OCI-LY1 (cell line): Measurements from ENCODE around the gene MAP2K6.

ENCODE experiments used
- H2AFZ ChIP-seq: fragments of 200-600 bp; sonication (generic), shearing (Covaris generic); 2 replicates; pipeline ENCODE4 v1.6.0; 2014; ENCODE audit warnings: antibody characterized with exemption, mild to moderate bottlenecking, low read length
- H3F3A ChIP-seq: fragments of 200-600 bp; sonication (generic), shearing (Covaris generic); 2 replicates; pipeline ENCODE4 v1.6.0; 2014; ENCODE audit warnings: mild to moderate bottlenecking, antibody characterized with exemption, low read length, moderate library complexity; ENCODE audit not compliant: insufficient read depth
- H3K27ac ChIP-seq: fragments of 200-600 bp; sonication (generic); 2 replicates; pipeline ENCODE4 v1.5.1; 2014; ENCODE audit warnings: low read length, mixed run types, mild to moderate bottlenecking, low read depth; ENCODE audit not compliant: poor library complexity, severe bottlenecking
- H3K27me3 ChIP-seq: fragments of 200-600 bp; sonication (generic); 2 replicates; pipeline ENCODE4 v1.6.0; 2014; ENCODE audit warnings: antibody characterized with exemption, mild to moderate bottlenecking, low read length, moderate library complexity; ENCODE audit not compliant: insufficient read depth
- H3K36me3 ChIP-seq: fragments of 200-600 bp; sonication (generic); 2 replicates; pipeline ENCODE4 v1.6.1; 2014; ENCODE audit warnings: mild to moderate bottlenecking, antibody characterized with exemption, low read length, moderate library complexity, mixed read lengths; ENCODE audit not compliant: insufficient read depth
- H3K4me1 ChIP-seq: fragments of 200-600 bp; sonication (generic); 2 replicates; pipeline ENCODE4 v1.5.1; 2014; ENCODE audit warnings: mild to moderate bottlenecking, low read length, moderate library complexity; ENCODE audit not compliant: insufficient read depth, severe bottlenecking
- H3K4me2 ChIP-seq: fragments of 200-600 bp; sonication (generic), shearing (Covaris generic); 2 replicates; pipeline ENCODE4 v1.6.1; 2014; ENCODE audit warnings: low read length
- H3K4me3 ChIP-seq: fragments of 200-600 bp; sonication (generic); 2 replicates; pipeline ENCODE4 v1.5.1; 2014; ENCODE audit warnings: low read length, low read depth, mild to moderate bottlenecking, mixed read lengths; ENCODE audit not compliant: poor library complexity, severe bottlenecking
- H3K79me2 ChIP-seq: fragments of 200-600 bp; shearing (Covaris generic); 2 replicates; pipeline ENCODE4 v1.6.1; 2016; ENCODE audit warnings: mixed run types, low read length, mixed read lengths; ENCODE audit not compliant: insufficient read depth
- H3K9ac ChIP-seq: fragments of 200-600 bp; sonication (generic), shearing (Covaris generic); 2 replicates; pipeline ENCODE4 v1.6.1; 2014; ENCODE audit warnings: mild to moderate bottlenecking, low read length, mixed read lengths
- H3K9me2 ChIP-seq: fragments of 200-600 bp; sonication (generic), shearing (Covaris generic); 2 replicates; pipeline ENCODE4 v1.6.1; 2014; ENCODE audit warnings: low read depth, mild to moderate bottlenecking, low read length, mixed read lengths
- H3K9me3 ChIP-seq: fragments of 200-600 bp; shearing (Covaris generic); 2 replicates; pipeline ENCODE4 v1.6.1; 2014; ENCODE audit warnings: low read length, mixed read lengths
- H4K20me1 ChIP-seq: fragments of 200-600 bp; sonication (generic), shearing (Covaris generic); 2 replicates; pipeline ENCODE4 v1.6.0; 2016; ENCODE audit warnings: mild to moderate bottlenecking, low read length; ENCODE audit not compliant: insufficient read depth
- EZH2 ChIP-seq: fragments of 200-600 bp; sonication (generic), shearing (Covaris generic); IDR thresholded peaks from 2 replicates; pipeline ENCODE4 v1.8.0; 2017; ENCODE audit warnings: borderline replicate concordance, mixed run types, mild to moderate bottlenecking, antibody characterized with exemption, low read length, moderate library complexity, mixed read lengths
- TF ChIP-seq, protein P1 (sequence below): fragments of 200-600 bp; sonication (generic), shearing (Covaris generic); IDR thresholded peaks from 2 replicates; pipeline ENCODE4 v1.5.1; 2017; ENCODE audit warnings: mild to moderate bottlenecking, antibody characterized with exemption, low read length, moderate library complexity, mixed read lengths

Gene MAP2K6

DNA sequence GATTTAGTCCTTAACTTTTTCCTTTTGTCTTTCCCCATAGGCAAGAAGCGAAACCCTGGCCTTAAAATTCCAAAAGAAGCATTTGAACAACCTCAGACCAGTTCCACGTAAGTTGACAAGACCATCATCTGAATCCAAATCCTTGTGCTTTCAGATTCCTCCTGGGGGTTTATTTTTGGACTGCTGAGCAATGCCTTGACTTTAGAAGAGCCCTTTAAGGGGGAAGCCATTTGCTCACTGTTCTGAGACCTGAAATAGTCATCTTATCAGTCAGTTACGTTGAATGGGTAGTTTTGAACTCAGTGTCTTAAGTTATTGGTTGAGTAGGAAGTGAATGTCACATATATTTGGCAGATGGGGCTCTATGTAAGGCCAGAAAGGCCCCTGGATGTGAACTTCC lies 91.2 kb downstream of the MAP2K6 start:
- H3K79me2 ChIP-seq: no peaks in the 10 kb centered on the region
- TF ChIP-seq EZH2: no peak
- TF ChIP-seq, protein P1, sequence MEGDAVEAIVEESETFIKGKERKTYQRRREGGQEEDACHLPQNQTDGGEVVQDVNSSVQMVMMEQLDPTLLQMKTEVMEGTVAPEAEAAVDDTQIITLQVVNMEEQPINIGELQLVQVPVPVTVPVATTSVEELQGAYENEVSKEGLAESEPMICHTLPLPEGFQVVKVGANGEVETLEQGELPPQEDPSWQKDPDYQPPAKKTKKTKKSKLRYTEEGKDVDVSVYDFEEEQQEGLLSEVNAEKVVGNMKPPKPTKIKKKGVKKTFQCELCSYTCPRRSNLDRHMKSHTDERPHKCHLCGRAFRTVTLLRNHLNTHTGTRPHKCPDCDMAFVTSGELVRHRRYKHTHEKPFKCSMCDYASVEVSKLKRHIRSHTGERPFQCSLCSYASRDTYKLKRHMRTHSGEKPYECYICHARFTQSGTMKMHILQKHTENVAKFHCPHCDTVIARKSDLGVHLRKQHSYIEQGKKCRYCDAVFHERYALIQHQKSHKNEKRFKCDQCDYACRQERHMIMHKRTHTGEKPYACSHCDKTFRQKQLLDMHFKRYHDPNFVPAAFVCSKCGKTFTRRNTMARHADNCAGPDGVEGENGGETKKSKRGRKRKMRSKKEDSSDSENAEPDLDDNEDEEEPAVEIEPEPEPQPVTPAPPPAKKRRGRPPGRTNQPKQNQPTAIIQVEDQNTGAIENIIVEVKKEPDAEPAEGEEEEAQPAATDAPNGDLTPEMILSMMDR: no peak
- H3K27me3 ChIP-seq: no peaks in the 10 kb centered on the region
- no peak overlapping the region for H3K4me2 ChIP-seq
- H4K20me1 ChIP-seq: no peaks in the 10 kb centered on the region
- peaks cover 54% of the 10 kb centered on the region for H3K4me1 ChIP-seq
- H2AFZ ChIP-seq: no peak overlapping the region
- no peaks in the 10 kb centered on the region for H3F3A ChIP-seq
- H3K27ac ChIP-seq: peak overlapping the region; percentile 18
- H3K36me3 ChIP-seq: 0 out of 2 replicates have a peak, but pooled peaks cover 3% of the 10 kb centered on the region
- H3K9me3 ChIP-seq: no peaks in the 10 kb centered on the region
- H3K9ac ChIP-seq: no peak overlapping the region
- no peak overlapping the region for H3K4me3 ChIP-seq
- H3K9me2 ChIP-seq: no peaks in the 10 kb centered on the region

DNA sequence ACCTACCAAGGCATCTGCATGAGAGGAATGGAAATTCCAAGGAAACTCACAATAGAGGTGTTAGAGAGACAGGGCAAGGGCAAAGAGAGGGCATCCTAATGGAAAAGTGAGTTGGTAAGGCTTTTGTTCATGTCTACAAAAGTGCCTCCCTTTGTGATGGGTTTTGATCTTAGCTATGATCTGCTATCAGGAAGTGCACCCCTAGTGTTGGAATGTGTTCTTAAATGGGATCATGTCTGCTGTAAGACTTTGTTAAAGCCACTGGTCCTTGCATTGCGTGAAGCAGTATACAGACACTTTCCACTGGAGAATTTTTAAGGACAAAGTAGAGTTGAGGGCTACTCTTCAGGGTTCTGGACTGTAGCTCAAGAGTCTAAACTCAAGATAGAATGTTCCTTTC lies 92.0 kb downstream of the MAP2K6 start:
- Histone ChIP-seq H3K9me3 (no peaks in the 10 kb centered on the region), H3K27me3 (no peaks in the 10 kb centered on the region), H3K36me3 (0 out of 2 replicates have a peak, but pooled peaks cover 3% of the 10 kb centered on the region), H2AFZ (no peak overlapping the region), H3K9ac (no peak overlapping the region), H3K9me2 (no peaks in the 10 kb centered on the region), H3K4me3 (no peak overlapping the region), H3K4me1 (peaks cover 46% of the 10 kb centered on the region), H4K20me1 (no peaks in the 10 kb centered on the region), H3K4me2 (no peak overlapping the region), H3K27ac (no peak overlapping the region), H3K79me2 (no peaks in the 10 kb centered on the region), H3F3A (no peaks in the 10 kb centered on the region)
- TF ChIP-seq EZH2: no peak
- TF ChIP-seq, protein P1: peak; percentile 30; the same call in 1 of the 2 replicates

DNA sequence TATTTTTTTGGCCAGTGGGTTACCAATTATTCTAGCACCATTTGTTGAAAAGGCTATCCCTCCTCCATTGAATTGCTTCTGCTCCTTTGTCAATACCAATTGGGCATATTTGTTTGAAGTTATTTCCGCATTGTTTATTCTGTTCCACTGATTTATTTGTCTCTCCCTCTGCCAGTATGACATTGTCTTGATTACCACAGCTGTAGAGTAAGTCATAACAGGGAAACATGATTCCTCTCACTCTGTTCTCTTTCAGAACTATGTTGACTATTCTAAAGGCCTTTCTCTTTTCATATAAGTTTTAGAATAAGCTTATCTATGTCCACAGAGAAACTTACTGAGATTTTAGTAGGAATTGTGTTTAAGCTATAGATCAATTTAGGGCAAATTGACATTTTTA lies 94.3 kb downstream of the MAP2K6 start:
- H3K79me2 ChIP-seq: no peaks in the 10 kb centered on the region
- no peak overlapping the region for H2AFZ ChIP-seq
- H3K27ac ChIP-seq: no peak overlapping the region
- H3K4me3 ChIP-seq: no peak overlapping the region
- no peaks in the 10 kb centered on the region for H4K20me1 ChIP-seq
- H3K9me3 ChIP-seq: no peaks in the 10 kb centered on the region
- no peaks in the 10 kb centered on the region for H3F3A ChIP-seq
- TF ChIP-seq, protein P1: no peak
- TF ChIP-seq EZH2: no peak
- no peaks in the 10 kb centered on the region for H3K27me3 ChIP-seq
- peaks cover 23% of the 10 kb centered on the region for H3K4me1 ChIP-seq
- H3K4me2 ChIP-seq: no peak overlapping the region
- no peaks in the 10 kb centered on the region for H3K9me2 ChIP-seq
- H3K9ac ChIP-seq: no peak overlapping the region
- 0 out of 2 replicates have a peak, but pooled peaks cover 3% of the 10 kb centered on the region for H3K36me3 ChIP-seq
